Measurements from ENCODE around the gene EML6.
A peak's percentile ranks its signal among the peaks of the same experiment; 100 is the strongest.
"Not testable (repeated sequence)": the region's sequence is repeated elsewhere in the genome, so short reads cannot be mapped to it uniquely, and the experiment has no call there.

EML6 gene

DNA sequence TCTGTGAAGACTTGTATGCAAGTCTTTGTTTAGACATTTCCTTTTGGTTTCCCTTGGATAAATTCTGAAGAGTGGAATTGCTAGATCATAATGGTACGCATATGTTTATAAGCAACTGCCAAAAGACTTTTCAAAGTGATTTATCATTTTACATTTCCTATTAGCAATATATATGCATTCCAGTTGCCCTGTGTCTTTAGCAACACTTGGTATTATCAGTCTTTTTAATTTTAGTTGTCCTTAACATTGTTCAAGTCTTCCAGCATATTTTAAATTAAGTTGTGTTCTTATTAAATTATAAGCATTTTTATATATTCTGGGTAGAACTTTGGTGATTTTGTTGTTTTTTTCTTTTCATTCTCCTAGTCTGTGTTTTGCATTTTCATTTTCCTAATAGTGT is 81.8 kb downstream of the EML6 start:
- DNase-seq (ENCODE audit: low spot score) = no peak

DNA sequence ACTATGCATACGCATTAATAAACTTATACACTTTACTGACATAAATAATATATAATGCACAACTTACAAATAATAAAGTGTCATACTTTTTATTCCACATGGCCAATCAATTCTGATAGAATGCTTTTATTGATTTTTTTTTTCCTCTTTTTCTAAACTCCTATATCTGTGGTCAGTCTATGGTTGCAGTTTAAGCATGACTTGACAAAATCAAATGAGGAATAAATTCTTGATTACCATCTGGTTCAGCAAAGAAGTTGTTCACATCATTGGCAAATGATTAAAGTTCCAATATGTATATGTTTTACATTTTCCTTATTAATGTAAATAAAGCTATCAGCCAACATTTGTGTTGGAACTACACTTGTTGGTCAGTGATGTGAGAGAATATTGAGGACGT is 83.5 kb downstream of the EML6 start:
- DNase-seq (ENCODE audit: low spot score) = no peak

DNA sequence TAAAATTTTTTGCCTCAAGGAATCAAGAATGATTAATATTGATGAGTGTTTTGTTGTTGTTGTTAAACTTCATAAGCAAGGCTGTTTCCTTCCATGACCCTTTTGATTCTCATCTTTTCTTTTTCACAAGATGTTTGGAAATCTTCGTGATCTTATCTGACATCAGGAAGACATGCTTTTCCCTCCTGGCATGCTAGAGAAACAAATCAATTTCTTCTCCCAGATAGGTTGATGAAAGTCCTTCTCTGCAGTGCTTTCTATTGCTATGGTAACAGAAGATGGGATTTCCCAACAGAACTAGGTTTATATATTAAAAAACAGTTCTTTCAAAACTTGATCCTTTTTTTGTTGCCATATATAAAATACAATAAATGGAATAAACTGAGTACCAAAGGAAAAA is 85.2 kb downstream of the EML6 start:
- no peak for DNase-seq (ENCODE audit: low spot score)

DNA sequence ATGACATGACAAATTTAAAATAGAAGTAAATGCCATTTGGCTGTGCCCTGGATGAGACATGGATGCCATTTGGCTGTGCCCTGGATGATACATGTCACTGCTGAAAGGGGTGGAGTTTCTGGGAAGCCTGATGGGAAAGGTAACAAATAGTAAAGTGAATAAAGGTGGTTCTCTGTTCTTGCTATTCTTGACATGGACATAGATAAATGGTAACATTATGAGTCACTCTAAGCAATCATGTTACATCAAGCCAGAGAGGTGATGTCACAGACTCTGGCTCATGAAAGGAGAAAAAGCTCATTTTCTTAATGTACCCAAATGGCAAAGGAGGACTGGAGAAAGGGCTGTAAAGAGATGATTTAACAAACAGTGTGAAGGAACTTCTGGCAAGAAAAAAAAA is 86.4 kb downstream of the EML6 start:
- no peak for DNase-seq (ENCODE audit: low spot score)

DNA sequence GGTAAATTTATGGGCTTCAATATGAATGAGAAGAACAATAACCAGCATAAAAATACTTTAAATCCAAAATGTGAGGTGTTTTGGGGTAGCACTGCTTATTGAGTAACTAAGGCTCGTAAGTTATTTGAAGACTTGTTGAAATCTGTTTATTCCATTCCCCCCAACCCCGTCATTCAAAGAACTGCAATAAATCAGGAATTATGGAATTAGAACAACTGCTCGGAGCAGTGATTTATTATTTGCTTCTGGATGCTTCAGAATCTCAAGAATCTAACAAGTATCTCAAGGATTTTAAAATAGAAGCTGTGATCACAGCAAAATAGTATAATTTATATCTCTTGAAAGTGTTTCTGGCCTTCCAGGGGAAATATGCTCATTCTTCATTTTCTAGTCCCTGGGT is 86.8 kb downstream of the EML6 start:
- DNase-seq (ENCODE audit: low spot score) = no peak

DNA sequence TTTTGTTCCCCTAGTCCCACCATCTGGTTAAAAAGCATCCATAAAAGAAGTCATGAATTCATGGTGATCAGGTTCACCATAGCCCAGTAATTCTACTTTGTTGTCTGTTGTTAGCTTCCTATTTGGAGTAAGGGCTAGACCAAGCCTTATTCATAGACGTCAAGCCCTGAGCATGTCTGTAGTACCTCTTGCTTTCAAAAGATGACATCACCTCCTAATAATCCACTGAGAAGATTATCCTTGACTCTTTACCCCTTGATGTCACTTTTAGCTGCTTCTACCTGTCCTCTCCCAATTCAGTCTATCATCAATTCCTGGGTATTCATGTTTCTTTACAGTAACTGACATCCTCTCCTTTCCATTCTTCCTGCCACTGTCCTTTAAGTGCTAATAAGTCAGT is 90.1 kb downstream of the EML6 start:
- no peak for DNase-seq (ENCODE audit: low spot score)

DNA sequence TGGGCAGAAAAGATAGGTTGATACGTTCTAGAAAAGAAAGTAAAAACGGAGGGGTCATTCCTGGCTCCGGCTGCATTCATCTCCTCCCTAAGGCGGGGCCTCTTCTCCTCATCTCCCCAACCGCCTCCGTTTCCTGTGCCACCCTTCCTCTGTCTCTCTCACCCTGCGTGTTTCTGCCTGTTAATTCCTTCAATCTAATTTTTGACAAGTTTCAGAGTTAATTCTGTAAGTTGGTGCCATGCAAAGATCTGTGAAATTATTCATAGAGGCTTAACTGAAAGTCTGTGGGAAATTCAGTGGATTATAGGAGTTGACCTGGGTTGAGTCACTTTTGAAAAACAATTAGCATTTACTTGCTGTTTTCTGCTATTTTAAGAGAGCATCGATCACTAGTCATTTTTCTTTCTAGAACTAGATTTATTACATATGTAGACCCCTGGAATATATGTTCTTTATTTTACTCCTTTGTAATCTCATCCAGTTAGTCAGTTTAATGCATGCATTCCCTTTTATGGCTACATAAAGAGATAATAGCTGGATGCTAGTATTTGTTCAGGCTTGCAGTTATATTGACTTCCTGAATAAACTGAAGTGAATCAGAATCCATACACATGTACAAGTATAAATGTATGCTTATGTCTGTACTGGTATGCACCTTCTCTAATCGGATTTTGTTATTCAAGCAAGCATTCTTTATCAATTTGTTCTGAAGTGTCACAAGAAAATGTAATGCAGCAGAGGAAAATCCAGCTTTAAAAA is 91.1 kb downstream of the EML6 start:
- no peak for DNase-seq (ENCODE audit: low spot score)

DNA sequence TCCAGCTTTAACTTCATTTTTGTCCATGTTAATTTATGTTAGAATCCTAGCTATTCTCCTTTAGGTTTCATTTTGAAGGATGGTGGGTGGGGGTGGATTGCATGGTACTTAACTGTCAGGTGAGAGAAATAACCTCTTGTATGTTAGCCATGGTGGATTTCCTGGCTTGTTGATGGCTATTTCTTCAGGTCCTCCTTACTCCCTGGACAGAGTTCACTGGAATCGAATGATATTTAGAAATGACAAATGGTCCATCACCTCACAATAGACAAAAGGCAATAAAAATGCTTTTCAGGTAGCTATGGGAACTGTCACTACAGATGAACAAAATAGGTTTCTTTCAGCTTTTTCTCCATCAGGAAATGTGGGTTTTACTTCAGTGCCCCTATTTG is 91.7 kb downstream of the EML6 start:
- DNase-seq (ENCODE audit: low spot score) = no peak

DNA sequence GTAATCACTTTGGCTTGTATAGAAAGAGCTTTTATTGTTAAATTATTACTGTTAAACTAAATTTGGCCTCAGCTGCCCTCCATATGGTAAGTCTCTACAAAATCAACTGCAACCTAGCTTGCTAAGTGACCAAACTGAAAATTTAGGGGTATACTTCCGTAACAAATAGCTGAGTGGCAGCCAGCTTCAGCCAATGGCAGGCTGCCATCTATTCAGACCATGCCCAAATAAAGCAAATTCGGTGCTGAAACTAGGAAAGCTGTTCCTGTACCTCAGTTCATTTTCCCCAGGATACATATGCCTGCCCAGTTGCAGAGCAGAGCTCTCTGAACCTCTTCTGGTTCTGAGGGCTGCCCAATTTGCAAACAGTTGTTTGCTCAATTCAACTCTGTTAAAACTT is 94.8 kb downstream of the EML6 start:
- DNase-seq (ENCODE audit: low spot score) = no peak

DNA sequence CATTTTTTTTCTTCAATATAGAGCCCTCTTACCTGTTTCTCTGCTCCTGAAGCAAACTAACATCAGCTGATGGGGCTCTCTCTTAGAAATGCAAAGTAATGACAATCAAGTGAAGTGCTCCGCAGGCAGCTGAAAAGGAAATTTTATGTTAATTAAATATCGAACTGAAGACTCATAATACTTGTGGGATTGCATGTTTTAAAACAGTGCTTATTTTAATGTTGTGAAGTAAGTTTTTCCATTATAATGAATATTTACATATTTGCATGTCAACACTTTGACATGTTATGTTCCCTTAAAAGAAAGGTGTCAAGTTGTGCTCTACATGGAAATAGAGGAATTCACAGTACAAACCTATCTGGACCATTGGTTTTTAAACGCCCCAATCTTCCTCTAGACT is 97.1 kb downstream of the EML6 start:
- no peak for DNase-seq (ENCODE audit: low spot score)

DNA sequence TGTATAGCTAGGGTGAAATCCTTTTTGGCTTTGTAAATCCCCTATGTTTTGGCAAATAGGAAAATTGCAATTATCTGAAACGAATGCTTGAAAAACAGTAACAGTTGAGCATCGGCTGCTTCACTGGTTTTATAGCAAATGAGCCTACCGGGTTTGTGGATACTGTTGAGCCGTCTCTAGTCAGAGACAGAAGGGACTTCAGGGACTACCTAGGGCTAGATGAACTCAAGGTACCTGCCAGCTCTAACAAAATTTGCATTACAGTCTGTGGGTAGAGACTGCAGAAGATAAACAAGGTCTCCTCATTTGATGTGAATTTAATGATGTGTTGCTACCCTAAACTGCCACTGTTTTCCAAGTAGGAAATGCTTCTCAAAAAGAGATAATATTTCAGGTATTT is 101.1 kb downstream of the EML6 start:
- no peak for DNase-seq (ENCODE audit: low spot score)

DNA sequence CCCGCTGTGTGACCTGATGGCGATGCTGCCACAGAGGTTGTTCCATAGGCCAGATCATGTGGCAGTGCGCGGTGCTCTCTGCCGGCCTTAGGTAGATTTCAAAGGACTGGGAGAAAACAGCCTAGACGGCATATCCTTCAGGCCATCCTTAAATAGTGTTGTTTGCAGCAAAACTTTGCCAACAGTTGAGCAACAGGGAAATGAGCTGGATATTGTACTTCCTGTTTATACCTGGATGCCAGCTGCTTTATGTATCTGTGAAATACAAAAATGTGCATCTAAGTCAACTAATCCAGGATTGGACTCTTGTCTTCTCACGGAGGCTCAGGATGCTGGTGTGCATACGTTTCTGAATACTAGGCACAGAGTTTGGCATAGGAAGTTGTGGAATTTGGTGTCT is 107.1 kb downstream of the EML6 start:
- no peak for DNase-seq (ENCODE audit: low spot score)

DNA sequence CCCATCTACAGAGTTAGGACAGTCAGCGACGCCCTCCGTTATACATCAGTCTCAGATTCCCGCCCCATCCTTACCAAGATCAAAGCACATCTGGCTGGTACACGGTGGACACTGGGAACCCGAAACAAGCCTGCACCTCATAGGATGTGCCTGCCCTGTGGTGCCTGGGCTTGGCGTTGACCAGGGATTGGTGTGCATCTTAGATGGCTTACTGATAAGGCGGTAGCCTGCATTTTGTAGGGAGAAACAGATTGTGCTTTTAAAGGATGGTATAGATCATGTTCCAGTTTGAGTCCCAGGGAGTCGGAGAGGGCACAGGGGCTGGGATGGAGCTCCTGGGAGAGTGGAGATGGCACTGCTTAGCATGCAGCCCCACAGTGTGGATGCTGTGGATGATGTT is 108.0 kb downstream of the EML6 start:
- DNase-seq (ENCODE audit: low spot score) = no peak

DNA sequence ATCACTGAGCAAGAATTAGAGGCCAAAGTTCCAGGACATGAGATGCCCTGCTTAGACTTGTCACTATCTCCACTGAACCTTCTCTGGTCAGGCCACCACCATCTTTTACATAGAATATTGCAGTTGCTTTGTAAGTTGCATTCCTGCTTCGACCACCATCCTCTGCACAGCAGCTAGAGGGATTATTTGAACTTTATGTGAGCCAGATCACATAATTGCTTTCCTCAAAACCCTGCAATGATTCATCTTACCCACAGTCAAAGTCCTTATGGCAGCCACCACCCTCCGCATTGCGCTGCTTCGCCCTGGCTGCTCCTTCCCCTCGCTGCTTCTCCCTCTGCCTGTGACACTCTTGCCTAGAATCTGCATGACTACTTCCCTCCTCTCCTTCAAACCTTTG is 111.3 kb downstream of the EML6 start:
- DNase-seq (ENCODE audit: low spot score) = no peak

DNA sequence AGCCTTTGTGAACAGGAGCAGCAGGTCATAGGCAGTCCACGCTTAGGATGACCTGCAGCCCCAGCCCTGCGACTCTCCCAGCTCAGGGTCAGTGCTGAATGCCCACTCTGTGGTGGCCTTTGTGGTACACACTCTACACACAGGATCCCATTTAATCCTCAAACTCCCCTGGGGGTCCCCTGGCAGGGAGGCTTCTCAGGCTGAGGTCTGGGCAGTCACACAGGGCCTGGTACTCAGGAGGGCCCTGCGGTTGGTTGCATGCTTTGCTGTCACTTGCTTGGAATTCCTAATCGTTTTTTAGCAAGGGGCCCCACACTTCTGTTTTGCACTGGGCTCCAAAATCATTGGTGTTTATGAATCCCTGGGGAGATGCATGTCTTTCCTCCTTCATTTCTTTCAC is 113.0 kb downstream of the EML6 start:
- DNase-seq (ENCODE audit: low spot score) = no peak

DNA sequence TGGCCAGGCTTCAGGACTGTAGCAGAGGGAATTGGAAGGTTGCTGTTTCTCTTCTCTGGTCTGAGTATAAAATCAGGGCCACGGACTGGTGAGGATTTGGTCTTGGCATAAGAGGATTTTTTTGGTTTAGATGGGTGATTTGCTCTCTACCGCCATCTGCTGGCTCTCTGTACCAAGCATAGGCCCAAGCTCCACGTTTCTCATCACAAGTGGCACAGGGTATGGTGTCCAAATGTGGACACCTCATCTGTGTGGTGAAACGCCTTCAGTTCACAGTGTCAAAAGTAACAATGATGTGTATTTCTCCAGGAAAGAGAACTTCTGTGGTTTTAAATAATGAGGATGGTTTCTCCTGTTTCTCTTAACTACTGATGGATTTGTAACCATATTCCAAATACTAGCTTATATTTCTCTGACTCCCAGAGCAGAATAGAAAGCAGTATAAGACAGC is 115.1 kb downstream of the EML6 start:
- DNase-seq (ENCODE audit: low spot score) = peak; percentile 78

DNA sequence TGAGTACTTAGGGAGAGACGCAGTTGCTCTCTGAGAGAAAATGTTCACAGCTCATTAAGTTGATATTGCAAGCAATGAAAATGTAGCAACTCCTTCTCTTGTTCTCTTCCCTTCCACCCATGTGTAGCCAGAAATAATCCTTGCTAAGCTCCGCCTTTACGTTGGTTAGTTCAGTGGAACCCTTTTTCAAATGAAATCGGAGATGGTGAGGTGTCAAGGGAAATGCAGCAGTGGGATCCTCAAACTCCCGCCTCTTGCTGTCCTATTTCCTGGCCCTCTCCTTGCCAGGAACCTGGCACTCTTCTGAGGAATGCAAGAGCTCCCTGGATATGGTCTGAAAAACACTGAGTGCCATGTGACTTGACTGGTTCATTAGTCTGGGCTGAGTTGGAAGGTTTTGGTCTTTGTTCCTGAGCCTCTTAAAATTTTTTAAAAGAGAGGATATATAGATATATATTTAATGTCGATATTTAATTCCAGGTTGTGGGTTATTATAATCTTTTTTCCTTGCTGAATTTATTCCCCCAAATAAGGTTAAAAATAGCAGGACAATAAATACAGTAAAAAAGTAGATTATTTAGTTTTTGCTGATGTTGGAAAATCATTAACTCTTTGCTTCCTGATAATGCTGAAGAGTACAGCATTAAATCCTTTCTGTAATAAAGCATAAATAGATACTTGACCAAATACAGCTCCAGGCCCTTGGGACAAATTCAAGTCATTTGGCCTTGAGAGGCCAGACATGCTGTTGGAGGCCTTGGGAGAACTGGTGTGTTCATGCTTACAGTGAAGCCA is 116.2 kb downstream of the EML6 start:
- no peak for DNase-seq (ENCODE audit: low spot score)

DNA sequence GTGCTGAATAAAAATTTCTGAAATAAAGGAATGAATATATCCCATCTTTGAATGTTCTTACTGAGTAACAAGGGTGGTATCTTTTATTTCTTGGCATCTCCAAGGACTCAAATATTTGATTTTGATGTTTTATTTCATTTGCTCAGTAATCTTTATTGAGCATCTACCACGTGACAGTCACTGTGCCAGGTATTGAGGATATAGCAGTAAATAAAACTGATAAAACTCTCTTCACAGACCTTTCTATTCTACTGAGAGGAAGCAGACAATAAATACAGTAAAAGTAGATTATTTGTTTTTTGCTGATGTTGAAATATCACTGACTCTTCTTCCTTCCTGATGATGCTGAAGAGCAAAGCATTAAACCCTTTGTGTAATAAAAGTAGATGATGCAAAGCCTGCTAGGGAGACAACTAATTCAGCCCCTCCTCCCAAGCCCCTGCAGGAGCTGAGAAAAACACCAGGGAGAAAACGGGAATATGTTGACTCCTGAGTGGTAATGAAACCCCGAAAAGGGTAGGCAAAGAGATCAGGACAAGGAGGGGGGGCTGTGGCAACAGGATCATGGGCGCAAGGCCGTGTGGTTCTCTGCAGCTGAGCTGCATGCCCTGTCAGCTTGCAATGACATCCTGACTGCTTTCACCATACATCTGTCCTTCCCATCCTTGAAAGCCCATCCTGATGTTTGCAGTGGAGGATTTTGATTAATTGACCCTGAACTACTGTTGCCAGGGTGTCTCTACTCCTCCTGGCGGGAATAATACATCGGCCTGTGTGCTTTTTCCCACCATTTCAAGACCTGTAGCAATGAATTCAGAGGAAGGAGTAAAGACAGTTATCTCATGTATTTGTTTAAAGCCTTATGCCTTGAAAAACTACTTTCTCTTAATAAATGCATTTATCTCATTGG is 117.4 kb downstream of the EML6 start:
- DNase-seq (ENCODE audit: low spot score) = no peak

DNA sequence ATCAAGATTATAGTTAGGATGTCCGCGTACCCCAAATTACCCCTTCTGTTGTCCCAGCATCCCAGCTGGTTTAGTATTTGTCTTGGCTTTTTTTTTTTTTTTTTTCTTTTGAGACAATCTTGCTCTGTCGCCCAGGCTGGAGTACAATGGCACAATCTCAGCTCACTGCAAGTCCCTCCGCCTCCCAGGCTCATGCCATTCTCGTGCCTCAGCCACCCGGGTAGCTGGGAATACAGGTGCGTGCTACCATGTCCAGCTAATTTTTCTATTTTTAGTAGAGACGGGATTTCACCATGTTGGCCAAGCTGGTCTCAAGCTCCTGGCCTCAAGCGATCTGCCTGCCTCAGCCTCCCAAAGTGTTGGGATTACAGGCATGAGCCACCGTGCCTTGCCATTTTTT is 118.0 kb downstream of the EML6 start:
- not testable (repeated sequence) for DNase-seq (ENCODE audit: low spot score)

DNA sequence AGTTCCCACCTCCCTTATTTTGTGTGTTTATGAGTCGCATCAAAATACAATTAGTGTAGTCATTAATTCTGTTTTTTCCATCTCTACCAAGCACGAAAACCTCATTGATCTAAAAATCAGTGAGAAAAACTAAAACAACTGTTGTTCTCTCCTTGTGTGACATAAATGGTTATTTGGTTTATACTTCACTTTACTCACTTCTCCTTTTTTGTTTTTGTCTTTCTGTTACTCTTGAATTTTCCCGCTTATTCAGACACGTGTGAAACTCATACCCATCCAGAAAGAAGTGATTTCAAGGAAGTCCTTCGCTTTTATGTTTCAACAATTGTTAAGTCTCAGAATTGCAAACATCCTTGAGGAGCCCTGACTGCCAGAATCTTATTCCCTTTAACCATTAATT is 121.6 kb downstream of the EML6 start:
- peak; percentile 17 for DNase-seq (ENCODE audit: low spot score)

DNA sequence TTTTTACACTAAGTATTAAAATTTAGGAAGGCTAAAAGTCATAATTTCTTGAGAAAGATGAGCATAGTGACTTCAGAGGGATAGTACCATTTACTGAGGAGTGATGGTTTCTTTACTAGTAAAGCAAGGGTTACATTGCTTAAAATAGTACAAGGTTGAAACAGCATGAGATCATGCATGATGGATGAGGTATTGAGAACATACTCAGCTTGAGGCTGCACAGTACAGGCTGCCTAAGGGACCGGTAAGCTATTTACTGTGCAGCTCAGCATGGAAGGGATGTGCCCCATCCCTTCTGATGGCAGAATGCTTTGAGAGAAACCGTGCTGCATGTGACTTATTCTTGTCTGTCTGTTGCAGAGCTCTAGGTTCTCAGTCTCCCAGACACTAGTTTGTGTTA is 122.1 kb downstream of the EML6 start:
- DNase-seq (ENCODE audit: low spot score) = peak; percentile 11
